Measurements from ENCODE around the gene SLC8B1.

GRCh38 chr12:113340061-113340460 is 5.2 kb upstream of the SLC8B1 start:
- TF ChIP-seq CTCF (IDR thresholded peaks at IDR 0.05; ENCODE audit: low read depth, low read length) (no peak), EZH2phosphoT487 (IDR thresholded peaks at IDR 0.05; ENCODE audit: low read depth) (no peak)
